IPS-NIHi11 (cell line): Measurements from ENCODE around the gene CDY1.
"Not testable (repeated sequence)": the region's sequence is repeated elsewhere in the genome, so short reads cannot be mapped to it uniquely, and the experiment has no call there.

Source experiments
- DNase-seq: peaks from one replicate; pipeline ENCODE4 v3.0.0; 2012; ENCODE audit warnings: mixed read lengths, low spot score

The CDY1 gene, protein sequence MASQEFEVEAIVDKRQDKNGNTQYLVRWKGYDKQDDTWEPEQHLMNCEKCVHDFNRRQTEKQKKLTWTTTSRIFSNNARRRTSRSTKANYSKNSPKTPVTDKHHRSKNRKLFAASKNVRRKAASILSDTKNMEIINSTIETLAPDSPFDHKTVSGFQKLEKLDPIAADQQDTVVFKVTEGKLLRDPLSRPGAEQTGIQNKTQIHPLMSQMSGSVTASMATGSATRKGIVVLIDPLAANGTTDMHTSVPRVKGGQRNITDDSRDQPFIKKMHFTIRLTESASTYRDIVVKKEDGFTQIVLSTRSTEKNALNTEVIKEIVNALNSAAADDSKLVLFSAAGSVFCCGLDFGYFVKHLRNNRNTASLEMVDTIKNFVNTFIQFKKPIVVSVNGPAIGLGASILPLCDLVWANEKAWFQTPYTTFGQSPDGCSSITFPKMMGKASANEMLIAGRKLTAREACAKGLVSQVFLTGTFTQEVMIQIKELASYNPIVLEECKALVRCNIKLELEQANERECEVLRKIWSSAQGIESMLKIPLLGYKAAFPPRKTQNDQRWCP

DNA sequence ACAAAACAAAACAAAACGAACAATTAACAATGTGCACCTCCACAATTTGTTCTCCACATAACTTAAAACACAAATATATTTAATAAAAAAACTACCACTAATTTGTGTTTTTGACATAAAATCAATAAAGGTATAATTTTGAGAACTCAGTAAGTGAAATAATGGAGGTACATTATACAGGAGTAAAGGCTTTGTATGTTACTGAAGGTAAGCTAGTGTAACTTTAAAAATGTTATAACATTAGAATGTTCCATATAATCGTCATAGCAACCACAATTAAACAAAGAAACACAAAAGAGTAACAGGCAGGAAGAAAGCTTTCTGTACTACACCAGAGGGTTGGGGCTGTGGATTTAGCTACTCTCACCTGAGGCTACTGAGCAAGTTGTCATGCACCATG lies at the start of gene CDY1:
Gene CDY1, plus strand, starts transcription at position 301 of the 400 bp plus-strand sequence. CDS start 326 bp downstream, outside the sequence.
- DNase-seq = not testable (repeated sequence)

DNA sequence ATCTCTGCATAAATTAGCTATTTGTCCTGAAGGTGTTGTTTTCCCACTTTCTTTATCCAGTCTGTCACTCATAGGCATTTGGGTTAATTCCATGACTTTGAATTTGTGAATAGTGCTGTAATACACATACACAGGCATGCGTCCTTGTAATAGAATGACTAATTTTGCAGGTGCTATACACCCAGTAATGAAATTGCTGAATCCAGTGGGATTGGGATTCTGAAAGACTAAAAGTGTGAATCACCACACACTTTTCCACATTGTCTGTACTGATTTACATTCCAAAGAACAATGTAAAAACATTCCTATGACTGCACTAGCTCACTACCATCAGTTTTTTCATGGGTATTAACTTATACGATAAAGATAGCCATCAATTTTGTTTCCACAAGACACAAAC lies 28.6 kb upstream of the CDY1 start:
- DNase-seq = not testable (repeated sequence)

DNA sequence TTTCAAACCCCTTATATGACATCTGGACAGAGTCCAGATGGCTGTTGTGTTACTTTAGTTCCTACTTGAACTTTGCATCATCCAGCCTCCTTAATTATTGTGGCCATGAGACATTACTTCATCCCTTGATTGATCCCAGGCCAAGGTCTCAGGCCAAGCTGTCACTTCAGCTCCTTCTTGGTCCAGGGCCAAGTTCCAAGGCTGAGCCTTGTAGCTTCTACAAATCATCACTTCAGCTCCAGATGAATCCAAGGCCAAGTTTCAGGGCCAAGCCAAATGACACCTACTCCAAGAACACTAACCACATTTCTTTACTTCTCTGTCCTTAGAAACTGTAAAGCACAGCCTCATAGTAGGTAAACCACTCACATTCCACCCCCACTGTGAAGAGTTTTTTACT lies 1.7 kb upstream of the CDY1 start:
- DNase-seq = not testable (repeated sequence)

DNA sequence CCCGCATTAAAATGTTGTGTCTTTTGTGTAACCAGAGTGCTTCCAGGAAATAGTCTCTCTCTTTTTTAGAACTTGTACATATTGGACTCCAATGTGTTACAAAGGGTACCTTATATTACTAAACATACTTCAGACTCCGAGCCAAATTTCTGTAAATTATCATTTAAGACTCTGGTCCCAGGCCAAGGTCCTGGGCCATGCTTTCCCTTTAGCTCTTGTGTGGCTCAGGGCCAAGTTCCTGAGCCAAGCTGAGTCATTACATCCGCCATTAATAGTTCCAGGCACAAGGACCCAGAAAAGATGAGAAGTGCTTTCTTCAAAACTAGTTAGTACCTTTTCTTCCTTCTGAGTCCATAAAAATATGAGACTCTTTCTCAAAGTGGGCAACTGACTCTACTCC lies 4.6 kb downstream of the CDY1 start:
- not testable (repeated sequence) for DNase-seq

DNA sequence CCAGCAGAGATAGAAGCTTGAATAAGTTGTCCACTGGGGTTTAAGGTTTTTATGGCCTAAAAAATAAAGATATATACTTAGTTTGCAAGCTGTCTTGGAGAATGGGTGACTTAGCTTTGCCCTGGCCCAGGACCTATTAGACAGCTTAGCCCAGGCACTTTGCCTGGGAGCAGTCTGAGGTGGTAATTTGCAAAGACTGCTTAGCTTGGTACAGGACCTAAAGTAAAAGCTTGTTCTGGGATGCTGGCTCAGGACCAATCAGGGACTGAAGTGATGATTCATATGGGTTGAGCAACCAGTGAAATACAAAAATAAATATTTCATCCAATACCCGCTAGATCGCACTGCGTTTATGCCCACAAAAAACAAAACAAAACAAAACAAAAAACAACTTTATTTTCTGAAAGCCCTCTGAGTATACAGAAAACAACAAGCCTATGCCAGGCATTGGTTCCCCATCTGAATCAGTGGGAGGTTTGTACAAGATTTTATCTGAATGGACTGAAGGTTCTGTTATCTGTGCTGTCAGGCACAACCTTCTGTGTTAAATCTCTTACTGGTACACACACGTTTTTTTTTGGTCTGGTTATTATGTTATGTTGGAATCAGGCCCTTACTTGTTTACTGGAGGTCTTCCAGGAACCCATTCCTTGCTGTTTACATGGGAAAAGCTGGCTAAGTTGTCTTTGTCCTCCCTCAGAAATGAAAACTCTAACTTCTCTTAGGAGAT lies 8.6 kb downstream of the CDY1 start:
- DNase-seq = not testable (repeated sequence)

DNA sequence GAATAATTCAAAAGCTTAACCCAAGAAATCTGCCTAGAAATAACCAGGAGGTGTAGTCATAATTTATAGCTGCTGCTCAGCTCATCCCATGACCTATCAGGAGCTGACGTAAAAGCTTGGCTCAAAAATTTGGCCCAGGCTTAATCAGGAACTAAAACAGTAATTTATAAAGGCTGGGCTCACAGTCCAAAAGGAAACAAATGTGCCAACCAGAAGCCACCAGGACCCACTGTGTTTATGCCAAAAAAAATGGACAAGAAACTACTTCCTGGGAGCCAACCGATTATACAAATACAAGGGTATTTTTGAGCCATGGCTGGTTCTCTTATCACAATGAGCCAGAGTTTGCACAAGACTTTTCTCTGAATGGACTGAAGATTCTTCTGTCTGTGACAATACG lies 17.9 kb downstream of the CDY1 start:
- DNase-seq = not testable (repeated sequence)

DNA sequence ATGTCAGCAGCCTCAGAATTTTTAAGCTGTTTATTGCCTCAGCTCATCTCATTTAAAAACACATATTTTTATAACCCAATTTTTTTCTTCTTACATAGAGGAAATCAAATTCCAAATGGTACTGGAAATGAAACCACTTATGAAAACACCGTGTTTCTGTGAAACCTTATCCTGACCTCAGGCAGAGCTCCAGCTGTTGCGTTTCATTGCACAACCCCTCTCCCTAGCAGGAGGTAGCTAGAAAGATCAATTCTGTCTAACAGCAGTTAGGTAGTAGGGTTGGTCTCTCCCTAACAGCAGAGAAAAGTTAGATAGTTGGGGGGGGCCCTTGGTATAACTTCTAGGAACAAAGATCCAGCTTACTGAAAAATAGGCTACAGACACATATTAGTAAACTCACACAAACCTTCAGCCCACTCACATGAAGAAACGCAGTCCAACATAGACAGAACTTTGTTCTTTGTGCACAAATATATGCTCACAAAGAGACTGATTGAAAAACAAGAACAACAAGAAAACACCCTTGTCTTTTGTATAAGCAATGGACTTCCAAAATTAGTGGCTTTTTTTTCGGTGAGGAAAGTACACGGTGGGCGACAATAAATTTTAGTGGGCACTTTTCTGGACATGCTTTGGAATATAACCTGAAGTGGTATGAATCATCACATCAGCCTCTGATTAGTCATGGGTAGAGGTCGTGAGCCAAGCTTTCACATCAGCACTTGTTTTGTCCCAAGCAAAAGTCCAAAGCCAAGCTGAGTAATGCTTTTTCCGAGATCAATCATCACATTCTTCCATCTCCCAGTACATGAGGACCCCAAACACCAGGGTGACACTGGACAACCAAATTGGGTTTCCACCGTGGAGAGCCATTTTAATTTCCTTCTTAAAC lies 21.4 kb downstream of the CDY1 start:
- DNase-seq = not testable (repeated sequence)
